HK-2 (cell line): ENCODE measurements around the gene MYBPC2.
"Not testable (repeated sequence)": the region's sequence is repeated elsewhere in the genome, so short reads cannot be mapped to it uniquely, and the experiment has no call there.

Experiments used
- DNase-seq: peaks from one replicate; pipeline ENCODE4 v3.0.0-alpha.2; 2018; ENCODE audit not compliant: unreplicated experiment

The MYBPC2 gene

GRCh38 chr19:50459638-50460037, 26.9 kb downstream of the MYBPC2 start:
- no peak for DNase-seq

DNA sequence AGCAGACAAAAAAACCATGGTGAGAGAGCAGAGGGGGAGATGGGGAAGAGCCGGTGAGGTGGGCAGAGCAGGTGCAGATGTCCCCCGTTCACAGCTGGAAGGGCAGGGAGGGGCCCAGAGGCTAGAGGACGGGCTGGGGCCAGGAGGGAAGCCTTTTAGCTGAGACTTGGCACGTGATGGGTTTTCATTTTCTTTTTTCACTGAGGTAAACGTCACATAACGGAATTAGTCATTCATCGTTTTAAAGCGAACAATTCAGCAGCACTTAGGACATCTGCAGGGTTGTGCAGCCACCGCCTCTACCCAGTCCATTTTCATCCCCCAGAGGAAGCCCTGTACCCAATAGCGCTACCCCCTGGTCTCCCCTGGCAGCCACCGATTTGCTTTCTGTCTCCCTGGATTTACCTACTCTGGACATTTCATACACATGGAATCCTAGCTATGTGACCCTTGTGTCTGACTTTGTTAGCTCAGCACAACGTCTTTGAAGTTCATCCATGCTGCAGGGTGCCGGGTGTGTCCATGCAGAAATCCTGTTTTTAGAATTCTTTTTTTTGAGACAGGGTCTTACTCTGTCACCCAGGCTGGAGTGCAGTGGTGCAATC, 27.6 kb downstream of the MYBPC2 start:
- DNase-seq: peak; percentile 70

DNA sequence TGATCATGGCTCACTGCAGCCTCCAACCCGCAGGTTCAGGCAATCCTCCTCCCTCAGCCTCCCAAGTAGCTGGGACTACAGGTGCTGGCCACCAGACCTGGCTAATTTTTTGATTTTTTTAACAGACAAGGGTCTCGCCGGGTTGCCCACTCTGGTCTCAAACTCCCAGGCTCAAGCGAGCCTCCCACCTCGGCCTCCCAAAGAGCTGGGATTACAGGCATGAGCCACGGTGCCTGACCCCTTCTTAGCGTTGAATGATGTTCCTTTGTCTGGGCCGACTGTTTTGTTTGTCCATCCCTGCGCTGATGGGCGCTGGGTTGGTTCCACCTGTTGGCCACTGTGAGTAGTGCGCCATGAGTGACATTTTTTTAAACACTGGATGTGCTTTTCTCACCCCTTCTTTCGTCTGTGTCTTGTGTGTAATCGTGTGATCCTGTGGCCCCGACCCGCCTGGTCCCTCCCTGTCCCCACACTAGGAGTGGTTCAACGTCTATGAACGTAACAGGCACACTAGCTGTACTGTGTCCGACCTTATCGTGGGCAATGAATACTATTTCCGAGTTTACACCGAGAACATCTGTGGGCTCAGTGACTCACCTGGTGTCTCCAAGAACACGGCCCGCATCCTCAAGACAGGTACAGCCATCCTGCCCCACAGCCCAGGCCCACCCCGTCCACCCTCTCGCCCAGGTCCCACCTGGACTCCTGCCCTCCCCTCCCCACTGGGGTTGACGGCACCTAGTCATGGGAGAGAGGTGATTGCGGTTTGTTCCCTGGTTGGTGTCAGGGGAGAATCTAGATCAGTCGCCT, 28.6 kb downstream of the MYBPC2 start:
- peak; percentile 73 for DNase-seq

GRCh38 chr19:50462970-50463369, 30.3 kb downstream of the MYBPC2 start:
- no peak for DNase-seq

DNA sequence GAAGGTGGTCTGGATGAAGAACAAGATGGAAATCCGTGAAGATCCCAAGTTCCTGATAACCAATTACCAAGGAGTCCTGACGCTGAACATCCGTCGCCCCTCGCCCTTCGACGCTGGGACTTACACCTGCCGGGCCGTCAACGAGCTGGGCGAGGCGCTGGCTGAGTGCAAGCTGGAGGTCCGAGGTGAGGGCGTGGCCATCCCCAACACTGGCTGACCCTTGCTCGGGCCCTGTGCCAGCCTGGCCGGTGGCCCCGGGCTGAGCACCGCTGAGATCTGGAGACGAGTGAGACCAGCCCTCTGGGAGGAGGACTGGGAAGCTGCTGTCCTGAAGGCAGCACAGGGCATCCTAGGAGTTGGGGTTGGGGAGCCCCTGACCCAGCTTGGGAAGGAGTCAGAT, 31.7 kb downstream of the MYBPC2 start:
- DNase-seq: no peak

- DNase-seq: no peak
Observed at GRCh38 chr19:50465000-50465399, 32.3 kb downstream of the MYBPC2 start.

GRCh38 chr19:50465986-50466705, 33.5 kb downstream of the MYBPC2 start:
- DNase-seq: no peak

DNA sequence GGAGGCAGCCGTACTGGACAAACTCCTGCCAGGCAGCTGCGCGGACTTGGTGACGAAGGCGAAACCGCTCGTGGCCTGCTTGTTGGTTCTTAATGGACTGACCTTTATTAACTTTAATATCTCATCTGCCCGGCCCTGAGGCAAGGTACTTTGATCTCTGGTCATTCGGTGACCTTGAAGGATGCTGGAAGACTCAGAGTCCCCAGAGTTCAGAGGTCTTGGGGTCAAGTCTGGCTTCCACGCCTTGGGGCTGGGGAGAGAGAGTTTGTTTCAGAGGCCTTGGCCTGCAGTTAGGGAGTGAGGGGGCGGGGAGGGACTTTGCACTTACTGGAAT, 34.0 kb downstream of the MYBPC2 start:
- no peak for DNase-seq

- no peak for DNase-seq
Observed at GRCh38 chr19:50467566-50467965, 34.9 kb downstream of the MYBPC2 start.

GRCh38 chr19:50468818-50469217, 36.1 kb downstream of the MYBPC2 start:
- no peak for DNase-seq

- DNase-seq: not testable (repeated sequence)
Observed at GRCh38 chr19:50473336-50473735, 40.6 kb downstream of the MYBPC2 start.

DNA sequence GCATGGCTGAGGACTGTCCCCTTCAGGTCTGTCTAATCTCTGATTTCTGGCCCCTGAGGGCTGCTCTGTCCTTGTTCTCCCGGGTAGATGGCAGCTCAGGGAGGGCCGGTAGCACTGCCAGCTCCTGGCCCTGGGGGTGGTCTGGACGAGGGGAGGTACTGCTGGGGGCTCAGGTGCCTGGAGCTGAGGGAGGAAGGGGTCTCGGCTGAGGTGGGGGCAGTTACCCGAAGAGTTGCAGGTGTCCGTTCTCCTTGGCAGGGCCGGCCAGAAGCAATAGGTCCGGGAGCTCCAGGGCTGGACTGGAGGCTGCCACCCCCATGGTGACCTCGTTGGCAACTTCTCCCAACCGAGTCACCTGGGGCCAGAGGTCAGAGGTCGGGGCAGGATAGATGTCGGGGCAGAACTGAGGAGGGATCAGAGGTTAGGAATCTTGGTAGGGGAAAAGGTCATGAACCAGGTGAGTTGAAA, 42.4 kb downstream of the MYBPC2 start:
- no peak for DNase-seq

GRCh38 chr19:50475736-50476223, 43.1 kb downstream of the MYBPC2 start:
- DNase-seq: no peak

DNA sequence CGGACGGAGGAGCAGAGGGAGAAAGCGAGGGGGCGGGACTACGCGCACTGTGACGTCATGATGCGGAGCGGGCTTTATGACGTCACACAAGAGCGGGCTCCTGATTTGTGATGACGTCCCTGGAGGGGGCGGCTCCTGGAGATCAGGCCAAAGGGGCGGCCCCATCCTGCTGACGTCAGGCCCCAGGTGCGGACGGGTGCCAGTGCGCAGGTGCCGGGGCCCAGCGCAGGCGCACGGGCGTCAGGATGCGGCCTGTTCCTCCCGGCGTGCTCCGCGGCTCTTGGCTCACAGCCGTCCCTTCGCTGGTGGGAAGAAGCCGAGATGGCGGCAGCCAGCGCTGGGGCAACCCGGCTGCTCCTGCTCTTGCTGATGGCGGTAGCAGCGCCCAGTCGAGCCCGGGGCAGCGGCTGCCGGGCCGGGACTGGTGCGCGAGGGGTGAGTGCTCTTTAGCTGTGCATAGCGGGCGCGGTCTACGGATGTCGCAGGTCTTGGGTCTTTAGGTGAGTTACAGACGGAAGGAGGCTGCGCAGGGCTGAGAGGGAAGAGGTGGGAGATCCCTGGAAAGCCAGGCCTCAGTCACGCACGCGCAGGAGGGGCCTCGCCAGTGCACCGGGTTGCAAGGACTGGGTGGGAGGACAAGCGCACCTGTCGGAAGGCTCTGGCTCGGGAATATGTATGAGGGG, 43.7 kb downstream of the MYBPC2 start, which contains the start of the genes EMC10 and GARIN5A:
Gene EMC10 (plus strand): TSS at position 284 of the 683 bp plus-strand sequence. CDS start 38 bp downstream, at position 322.
Gene GARIN5A (minus strand): TSS at position 625 of the 683 bp plus-strand sequence. CDS start 460 bp downstream, at position 165.
- DNase-seq: no peak

GRCh38 chr19:50476907-50477238, 44.2 kb downstream of the MYBPC2 start:
- DNase-seq: no peak

DNA sequence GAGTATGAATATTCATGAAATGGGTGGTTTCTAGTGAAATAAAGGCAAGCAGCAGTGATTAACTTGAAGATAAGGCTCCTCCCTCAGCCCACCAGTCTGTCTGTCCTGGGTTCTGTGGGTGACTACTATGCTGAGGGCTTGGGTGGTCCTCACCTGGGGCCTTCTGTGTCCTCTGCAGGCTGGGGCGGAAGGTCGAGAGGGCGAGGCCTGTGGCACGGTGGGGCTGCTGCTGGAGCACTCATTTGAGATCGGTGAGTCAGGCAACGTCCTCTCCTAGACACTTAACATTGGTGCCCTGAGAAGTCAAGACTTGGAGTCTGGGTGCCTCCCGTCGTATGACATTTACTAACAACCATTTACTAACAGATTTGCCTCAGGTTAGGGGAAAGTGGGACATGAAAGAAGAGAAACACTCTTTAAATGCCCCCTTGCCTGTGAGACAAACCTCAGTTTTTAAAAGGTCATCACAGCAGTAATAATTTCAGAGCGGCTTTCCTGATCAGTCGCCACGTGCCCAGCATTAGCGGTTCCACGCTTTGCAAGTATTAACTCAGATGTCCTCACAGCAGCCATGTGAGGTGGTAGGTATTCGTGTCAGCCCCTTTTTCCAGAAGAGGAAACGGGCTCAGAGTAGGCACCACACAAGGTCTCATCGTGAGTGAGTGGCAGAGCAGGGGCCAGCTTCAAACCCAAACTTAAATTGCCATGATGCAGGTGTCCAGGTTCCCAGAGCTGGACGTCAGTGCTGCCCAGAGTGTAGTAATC, 45.2 kb downstream of the MYBPC2 start:
- no peak for DNase-seq

DNA sequence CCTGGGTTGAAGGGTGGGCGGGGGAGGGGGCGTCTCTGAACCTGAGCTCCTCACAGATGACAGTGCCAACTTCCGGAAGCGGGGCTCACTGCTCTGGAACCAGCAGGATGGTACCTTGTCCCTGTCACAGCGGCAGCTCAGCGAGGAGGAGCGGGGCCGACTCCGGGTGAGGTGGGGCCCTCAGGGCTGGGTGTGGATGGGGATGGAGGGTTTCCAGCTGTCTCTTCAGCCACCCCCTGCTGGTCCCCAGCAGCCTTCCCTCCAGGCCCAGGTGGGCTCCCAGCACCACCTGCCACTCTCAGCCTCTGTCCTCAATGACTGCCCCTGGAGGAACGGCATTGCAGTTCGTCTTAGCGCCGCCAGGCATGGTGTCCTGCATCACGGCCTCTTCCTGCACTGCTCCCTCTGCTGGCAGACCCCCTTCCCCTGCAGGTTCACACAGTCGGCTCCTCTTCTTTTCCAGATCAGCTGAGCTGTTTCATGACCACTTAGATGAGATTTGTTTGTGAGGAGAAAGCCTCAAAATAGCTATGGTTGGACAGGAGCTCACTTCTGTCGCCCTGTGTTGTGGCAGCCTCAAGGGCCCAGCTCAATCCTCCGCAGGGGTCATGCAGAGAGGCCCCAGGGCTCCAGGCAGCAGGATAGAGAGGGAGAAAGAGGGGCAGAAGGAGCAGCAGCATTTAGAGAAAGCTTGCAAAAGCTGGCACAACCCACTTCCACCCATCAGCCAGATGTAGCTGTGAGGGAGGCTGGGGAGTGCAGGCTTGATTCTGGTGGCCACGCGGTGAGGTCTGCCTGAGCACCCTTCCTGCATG, 46.4 kb downstream of the MYBPC2 start:
- no peak for DNase-seq

DNA sequence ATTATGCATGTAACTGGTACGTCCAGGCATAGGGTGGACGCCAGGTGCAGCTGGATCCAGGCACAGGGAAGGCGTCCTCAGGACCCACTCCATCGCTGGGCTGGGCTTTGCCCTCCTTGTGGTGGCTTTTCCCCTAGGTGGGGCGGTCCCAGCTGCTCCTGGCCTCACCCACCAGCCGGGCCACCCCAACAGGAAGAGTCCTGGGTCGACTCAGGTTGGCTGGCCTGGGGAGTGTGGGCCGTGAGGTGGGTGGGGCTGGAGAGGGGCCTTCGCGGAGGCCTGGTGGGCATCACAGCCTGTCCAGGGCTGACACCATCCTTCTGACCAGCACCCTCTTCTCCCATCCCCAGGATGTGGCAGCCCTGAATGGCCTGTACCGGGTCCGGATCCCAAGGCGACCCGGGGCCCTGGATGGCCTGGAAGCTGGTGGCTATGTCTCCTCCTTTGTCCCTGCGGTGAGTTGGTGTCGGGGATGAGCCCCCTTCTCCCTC, 47.1 kb downstream of the MYBPC2 start:
- no peak for DNase-seq

DNA sequence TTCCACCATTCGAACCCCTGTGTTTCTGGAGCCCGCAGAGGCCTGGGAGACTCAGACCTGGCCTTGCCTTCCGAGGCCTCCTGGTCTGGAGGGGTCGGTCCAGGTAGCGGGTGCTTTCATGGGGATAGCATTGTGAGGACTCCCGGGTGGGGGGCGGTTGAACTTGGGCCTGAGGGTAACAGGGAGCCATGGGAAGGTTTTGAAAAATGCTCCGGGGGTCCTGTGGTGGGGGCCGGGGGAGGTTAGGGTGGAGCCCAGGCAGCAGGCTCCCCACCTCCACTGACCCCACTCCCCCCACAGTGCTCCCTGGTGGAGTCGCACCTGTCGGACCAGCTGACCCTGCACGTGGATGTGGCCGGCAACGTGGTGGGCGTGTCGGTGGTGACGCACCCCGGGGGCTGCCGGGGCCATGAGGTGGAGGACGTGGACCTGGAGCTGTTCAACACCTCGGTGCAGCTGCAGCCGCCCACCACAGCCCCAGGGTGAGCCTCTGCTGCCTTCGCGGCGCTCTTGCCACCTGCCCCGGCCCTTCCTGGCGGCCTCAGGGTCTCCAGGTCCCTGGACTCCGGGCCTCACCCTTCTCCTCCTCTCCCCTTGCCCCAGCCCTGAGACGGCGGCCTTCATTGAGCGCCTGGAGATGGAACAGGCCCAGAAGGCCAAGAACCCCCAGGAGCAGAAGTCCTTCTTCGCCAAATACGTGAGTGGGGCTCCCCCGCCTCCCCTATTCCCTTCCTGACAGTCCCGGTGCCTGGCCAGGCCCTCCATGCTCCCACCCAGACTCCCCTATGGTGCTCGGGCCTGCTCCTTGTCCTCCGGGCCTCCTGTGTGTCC, 47.8 kb downstream of the MYBPC2 start:
- no peak for DNase-seq
